Stimulated activated naive CD4-positive, alpha-beta T cell (primary cell): Measurements from ENCODE around the gene SCML2.
"Not testable (repeated sequence)": the region's sequence is repeated elsewhere in the genome, so short reads cannot be mapped to it uniquely, and the experiment has no call there.

Experiments used
- DNase-seq, 6 experiments: peaks; one replicate each; lab custom pipeline; 2025; lab: John Stamatoyannopoulos, UW

Gene SCML2

DNA sequence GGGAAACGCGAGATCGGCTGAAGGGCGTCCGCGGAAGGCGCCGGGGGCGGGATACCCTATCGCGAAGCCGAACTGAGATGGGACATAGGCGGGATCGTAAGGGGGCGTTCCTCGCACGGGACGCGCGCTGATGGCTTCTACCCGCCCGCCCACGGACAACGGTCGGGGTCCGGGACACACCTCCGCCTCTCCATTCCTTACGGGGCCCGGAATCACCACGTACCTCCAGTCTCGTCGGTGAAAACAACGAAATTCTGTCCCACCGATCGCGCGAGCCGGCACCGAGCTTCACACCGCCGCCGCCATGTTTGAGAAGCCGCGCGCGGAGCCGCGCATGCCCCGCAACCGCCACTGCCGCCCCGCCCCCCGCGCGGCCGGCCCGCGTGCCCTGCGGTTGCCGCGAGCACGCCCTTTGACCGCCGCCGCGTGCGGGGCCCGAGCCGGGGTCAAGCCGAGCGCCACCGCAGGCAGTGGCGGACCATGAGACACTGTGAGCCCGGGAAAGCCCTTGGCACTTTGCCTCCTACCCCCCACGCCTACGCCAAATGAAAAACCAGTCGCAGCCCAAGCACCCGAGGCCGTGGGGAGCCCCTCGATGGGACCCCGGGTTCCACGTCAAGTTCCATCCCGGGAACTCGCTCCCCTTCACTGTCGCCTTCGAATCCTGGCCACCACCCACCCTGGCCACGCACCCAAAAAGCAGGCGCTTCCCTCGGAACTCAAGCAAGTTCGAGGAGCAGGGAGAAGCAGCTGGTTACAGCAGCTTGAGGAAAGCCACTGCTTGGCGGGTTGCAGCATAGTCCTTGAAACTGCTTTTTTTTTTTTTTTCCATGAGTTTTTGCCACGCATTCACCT, at the start of gene SCML2:
SCML2 (minus strand) TSS at position 320 of the 855 bp plus-strand sequence. CDS start 20,617 bp downstream, outside the sequence.
- peak in 5 of 6 experiments; percentile 0 to 36 (median 10) for DNase-seq

DNA sequence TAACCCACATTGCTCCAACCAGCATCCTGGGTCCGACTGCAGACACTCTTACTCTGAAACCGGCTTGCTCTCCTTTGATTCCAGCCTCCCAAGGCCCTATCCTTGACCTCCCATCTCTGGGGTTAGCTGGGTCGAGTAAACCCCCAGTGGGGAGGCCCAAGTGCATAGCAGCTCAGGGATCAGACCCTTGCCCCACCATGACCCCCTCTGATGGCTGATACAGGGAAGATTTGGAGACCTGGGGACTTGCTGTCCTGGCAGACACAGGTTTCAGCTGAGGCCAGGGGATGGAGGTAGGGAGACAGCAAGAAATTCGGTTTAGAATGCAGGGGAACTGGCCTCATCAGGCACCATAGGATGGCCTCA, 47.3 kb upstream of the SCML2 start:
- DNase-seq, result no peak

DNA sequence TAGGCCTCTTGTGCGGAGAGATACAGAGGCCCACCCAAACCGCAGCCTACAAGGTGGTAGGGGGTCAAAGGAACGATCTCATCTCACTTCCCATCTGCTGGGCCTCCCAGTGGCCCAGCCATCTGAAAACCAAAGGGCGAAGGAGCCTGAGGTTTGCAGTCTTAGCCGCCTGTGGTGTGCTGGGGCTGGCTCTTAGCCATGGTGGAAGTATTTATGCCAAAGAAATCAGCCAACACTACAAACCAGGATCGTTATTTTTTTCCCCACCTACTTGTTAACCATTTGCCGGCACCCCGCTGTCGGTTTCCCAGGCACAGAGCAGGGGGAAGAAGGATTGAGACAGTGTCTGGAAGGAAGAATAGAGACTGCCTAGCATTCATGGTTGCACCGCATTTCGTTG, 40.0 kb upstream of the SCML2 start:
- no peak for DNase-seq

DNA sequence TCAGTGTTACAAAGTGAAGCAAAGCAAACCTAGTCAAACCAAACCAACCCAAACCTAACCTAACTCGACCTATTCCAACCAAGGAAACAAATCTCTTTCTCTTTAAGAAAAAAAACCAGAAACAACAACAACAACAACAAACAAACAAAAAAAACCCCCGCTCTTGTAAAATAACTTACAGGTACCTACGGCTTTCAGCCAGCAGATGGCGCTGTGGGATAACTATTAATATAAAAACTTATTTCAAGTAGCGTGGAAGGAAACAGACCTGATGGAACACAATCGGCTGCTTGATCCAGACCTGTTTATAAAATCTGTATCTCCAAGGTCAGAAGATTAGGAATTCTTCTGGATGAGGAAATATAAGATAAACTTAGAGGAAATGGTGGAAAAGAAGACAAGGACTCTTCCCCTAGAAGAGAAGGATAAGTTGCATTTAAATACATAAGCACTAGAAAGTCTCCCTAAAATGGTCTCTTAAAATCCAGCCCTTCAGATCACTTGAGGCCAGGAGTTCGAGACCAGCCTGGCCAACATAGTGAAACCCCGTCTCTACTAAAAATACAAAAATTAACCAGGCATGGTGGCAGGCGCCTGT, 36.6 kb upstream of the SCML2 start:
- peak; percentile 26 to 74 (median 62) for DNase-seq

DNA sequence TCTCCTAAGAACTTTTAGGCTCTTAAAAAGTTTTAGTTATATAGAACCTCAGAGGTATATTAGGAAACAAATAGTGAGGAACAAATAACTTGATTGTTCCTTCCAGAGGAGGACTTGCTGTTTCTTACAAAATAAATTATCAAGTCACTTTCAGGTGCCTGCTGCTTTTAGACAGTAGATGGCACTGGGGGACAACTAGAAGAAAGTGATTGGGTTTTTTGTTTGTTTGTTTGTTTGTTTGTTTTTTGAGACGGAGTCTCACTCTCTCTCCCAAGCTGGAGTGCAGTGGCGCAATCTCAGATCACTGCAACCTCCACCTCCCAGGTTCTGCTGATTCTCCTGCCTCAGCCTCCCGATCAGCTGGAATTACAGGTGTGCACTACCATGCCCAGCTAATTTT, 35.5 kb upstream of the SCML2 start:
- DNase-seq, result no peak

DNA sequence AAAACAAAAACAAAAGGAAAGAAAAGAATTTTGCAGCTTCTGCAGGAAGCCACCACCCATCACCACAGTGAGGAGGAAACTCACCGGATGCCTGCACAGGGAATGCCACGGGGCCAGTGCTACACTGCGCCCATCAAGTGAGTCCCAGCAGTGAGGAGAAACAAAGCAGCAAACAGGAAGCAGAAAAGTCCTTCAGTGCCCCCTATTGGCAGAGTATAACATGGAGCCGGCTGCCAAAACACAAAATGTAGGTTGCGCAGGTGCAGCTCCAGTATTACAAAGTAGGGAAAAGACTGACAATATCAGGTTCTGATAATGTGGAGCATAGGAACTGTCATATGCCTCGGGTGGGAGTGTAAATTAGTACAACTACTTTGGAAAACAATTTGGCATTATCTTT, 23.3 kb upstream of the SCML2 start:
- DNase-seq, result peak in 2 of 6 experiments; percentile 8 to 12

DNA sequence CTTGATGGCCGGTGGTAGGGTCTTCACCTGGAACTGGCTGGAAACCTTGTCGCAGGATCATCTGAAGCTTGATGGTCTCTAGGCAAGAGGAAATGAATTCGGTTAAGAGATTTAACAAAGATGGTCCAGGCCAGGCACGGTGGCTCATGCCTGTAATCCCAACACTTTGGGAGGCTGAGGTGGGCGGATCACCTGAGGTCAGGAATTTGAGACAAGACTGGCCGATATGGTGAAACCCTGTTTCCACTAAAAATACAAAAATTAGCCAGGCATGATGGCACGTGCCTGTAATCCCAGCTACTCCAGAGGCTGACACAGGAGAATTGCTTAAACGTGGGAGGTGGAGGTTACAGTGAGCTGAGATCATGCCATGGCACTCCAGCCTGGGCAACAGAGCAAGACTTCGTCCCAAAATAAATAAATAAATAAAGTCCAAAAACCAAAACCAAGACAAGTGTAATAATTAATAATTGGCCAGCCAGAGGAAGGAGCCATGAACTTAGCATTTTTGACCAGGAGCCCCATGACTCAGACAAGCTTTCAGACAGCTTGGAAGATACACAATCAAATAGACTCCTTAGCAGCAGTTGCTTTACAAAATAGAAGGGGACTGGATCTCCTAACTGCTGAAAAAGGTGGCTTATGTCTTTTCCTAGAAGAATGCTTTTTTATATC, 20.8 kb upstream of the SCML2 start:
- not testable (repeated sequence) for DNase-seq

DNA sequence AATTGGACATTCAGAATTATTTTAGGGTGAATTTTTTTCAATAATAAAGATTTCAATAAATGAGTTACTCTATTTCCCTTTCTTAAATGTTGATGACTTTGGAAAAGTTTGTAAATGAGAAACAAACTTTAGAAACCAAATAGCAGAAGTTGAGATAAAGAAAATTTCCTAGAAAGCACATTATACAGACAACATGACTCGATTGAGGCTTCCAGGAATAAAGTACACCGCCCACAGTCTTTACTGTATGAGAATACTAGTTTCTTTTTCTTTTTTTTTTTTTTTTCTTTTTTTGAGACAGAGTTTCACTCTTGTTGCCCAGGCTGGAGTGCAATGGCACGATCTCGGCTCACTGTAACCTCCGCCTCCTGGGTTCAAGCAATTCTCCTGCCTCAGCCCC, 14.6 kb upstream of the SCML2 start:
- DNase-seq, result not testable (repeated sequence)

DNA sequence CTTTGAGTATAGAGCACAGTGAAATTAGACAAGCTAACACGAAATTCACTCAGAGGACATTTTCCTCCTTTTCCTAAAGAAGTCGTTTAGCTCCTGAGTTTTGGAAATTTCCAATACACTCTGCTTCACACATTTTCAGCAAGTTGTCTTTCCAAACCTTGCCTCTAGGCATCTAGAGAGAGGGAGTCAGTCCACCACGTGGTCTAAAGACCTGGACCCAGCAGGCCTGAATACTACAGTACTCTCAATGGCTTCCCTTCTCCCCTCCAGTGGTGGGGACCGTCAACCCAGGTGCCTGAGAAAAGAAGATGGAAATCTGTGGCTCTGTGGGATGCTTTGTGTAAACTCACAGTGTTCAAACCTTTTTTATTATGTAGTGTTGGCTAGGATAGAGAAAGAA, 13.9 kb upstream of the SCML2 start:
- no peak for DNase-seq

DNA sequence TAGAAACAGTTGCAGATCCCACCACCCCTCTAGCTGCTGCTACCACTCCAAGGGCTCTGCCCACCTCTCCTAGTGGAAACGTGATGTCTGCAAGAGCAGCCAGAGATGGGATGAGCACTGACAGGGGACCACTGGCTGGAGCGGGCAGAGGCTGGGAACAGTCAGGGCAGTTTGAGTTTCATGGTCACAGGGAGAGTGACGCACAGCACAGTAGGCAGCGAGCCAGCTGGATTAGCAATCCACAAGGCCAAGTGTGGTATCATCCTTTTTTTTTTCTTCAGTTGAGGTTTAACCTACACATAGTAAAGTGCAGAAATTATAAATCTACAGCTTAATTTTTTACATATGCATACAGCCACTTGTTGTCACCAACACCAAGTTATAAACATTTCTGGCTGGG, 6.4 kb upstream of the SCML2 start:
- DNase-seq, result no peak

DNA sequence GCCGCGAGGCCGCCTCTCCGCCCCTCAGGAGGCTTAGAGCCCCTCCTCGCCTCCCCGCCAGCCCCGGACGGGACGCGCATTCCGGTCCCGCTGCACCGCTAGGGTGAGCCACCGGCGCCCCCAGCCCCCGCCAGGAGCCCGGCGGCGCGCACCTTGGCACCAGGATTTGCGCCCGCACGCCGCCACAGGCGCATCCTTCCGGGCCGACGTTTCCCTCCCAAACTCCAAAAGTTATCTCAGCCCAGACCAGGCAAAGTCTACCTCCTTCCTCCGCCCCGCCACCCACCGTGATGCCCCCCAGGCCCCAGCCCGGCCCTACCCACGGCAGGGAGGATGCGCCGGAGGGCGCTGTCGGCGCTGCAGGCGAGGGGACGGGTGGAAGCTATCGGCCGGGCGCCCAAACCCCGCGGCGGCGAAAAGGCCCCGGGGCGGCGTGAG, 538 bp downstream of the SCML2 start:
- peak in 4 of 6 experiments; percentile 3 to 24 (median 7) for DNase-seq

DNA sequence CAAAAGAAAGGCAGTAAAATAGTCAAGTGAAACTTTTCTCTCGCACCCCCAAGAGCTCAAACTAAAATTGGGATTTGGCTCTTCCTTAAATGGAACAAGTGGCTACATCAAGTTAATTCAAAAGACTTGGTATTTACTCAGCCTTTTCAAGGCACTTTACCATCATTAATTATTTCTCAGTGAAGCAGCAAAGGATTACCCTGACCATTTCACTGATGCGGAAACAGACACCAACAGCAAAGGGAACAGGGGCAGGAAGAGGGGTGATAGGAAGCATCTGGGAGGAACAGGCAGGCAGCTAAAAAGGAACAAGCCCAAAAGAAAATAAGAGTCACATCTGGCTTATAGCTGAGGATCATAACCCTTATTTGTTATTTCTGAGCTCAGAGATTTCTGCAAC, 2.7 kb downstream of the SCML2 start:
- no peak for DNase-seq

DNA sequence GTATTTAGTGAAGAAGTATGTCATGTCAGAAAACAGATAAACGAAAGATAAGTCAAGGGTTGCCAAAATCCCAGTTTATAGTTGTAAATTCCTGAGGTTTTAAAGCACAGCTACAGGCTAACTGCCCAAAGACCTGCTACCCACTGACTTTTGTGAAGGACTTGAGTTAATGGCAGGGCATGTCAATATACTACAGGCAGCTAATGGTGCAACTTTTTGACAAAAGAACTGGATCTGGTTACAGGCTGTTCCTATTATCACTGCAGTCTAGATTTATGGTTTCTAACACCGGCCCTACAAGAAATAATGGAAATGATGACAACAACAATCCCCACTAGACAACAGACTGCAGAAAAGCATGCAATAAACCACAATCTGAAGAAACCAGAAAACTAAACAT, 6.4 kb downstream of the SCML2 start:
- no peak for DNase-seq

DNA sequence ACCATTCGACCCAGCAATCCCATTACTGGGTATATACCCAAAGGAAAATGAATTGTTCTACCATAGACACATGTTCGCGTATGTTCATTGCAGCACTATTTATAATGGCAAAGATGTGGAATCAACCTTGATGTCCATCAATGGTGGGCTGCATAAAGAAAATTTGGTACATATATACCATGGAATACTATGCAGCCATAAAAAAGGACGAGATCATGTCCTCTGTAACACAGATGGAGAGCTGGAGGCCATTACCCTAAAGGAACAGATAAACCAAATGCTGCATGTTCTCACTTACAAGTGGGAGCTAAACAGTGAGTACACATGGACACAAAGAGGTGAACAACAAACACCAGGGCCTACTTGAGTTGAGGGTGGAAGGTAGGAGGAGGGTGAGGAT, 45.1 kb downstream of the SCML2 start:
- DNase-seq, result no peak

DNA sequence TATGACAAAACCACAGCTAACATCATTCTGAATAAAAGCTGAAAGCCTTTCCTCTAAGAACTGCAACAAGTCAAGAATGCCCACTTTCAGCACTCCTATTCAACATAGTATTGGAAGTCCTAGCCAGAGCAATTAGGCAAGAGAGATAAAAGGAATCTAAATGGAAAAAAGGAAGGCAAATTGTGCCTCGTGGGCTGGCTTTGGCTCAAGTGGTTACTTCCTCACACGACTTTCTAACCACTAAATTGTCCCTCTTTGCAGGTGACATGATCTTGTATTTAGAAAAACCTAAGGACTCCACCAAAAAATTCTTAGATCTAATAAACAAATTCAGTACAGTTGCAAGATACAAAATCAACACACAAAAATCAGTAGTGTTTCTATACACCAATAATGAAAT, 57.2 kb downstream of the SCML2 start:
- no peak for DNase-seq

DNA sequence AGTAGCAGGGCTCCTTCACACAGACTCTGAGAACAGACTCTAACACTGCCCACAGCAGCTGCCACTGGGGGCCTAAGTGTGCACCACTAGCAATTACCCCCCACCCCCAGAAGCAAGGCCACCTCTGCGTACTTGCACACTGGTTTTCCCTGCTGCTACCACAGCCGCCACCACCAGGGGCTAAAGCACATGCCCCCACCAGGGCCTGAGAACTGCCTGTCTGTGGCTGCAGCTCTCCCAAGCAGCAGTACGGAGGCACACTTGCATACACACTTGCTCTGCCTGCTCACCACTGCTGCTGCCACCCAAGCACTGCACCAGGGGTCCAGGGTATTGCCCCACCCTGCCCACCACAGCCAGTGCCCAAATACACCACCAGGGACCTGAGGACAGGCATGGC, 59.6 kb downstream of the SCML2 start:
- DNase-seq, result no peak

DNA sequence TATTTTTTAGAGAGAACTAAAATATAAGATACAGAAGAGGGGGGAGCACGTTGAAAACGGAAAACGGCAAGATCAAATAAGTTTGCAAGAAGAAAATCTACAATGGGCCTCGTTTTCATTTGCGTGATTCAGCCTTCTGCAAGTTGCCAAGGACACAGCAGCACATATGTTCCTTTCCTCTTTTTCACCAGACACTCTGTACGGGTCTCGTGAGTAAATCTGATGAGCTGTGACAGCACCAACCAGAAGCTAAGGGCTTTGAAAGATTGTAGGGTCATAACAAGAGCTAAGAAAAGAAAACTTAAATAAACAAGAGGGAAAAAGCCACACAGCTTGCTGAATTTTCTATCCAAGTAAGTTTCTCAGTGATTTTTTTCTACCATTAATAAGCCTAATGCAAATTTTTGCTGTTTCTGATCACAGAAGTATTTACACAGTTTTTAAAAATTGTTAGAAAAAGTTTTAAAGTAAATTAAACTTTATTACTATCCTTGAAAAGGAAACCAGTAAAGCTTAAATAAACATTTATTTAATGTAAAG, 63.4 kb downstream of the SCML2 start:
- no peak for DNase-seq

DNA sequence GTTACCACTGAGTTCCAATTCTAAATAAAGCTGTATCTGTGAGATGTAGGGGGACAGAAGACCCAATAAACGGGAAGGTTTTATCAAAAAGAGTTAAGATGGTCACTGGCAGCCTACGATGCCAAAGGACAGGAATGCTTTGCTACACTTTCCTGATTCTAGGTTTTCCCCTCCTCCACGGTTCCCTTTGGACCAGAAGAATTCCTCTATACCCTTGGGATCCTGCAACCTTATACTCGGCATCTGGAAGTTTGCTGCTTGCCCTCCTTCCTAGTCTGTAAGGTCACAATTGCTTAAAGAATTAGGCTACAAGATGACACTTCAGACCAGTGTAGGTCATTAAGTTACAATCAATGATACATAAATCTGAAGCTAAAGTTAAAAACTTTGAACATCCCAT, 64.3 kb downstream of the SCML2 start:
- DNase-seq, result no peak

DNA sequence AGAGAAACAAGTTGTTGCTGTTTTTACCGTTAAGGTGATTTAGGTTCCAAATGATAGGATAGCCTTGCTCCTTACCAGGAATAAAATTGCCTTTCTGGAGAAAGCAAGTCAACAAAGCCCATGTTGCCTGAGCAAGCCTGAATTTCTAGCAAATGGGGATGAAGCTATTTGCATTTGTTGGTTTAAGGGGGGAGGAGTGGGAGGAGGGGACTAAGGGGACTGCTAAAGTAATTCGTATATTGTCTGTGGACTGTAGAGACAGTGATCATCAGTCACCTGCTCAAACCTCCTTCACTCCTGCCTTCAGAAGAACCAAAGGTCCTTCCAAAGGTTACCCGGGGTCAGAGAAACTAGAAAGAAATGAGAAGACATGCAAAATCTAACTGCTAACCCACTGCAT, 65.8 kb downstream of the SCML2 start:
- no peak for DNase-seq

DNA sequence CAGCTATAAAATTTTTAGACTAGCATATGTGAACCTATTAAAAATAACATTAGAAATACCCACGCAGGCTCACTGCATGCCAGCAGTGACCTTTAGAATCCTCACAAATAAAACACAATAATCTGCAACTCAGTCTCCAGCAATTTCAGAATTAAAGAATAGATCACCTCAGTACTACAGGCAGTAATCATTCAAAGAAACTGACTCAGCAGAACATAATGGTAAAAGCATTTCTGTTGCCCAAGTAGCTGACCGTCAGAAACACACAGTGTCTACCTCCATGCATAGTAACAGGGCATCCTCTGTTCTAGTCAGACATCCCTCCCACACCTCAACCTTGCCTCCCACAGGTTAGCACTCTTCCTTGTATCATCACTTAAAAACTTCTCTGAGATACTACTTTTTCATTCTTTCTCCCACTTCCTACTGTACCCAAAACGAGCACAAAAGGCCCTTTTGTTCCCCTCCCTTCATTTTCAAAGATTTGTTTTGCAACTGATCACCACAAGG, 68.1 kb downstream of the SCML2 start:
- DNase-seq, result no peak

DNA sequence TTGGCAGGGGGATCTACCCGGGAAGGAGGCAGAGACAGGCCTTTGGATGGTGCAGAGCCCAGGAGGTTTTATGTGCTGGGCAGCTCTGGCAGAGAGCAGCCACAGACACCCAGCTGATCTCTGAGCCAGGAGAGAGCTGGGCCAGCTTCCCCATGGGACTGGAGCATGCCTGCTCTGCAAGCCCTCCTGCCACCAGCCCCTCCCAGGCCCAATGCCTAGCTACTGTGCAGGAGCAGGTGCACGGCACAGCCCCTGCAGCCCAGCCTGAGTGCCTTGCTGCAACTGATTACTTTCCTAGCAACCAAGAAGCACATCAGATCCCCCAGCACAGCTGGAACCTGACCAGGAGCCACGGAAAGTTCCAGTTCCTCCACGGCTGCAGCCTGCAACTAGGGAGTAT, 76.0 kb downstream of the SCML2 start:
- DNase-seq, result no peak

DNA sequence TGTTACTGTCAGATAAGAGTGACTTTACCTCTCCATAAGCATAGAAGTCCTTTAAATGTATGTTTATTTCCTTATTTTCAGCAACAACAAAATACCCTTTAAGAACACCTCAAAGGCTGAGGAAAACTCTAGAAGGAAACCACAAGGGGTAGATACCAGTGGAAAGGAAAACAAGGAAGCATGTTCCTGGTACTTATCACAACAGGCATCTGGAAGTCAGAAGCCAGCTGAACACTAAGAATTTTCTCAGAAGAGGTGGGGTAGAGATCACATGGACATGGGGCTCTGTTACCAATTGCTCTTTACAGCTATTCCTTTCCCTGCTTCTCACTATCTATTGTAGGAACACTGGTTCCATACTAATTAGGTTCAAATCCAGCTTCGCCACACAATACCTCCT, 82.3 kb downstream of the SCML2 start:
- DNase-seq, result no peak

DNA sequence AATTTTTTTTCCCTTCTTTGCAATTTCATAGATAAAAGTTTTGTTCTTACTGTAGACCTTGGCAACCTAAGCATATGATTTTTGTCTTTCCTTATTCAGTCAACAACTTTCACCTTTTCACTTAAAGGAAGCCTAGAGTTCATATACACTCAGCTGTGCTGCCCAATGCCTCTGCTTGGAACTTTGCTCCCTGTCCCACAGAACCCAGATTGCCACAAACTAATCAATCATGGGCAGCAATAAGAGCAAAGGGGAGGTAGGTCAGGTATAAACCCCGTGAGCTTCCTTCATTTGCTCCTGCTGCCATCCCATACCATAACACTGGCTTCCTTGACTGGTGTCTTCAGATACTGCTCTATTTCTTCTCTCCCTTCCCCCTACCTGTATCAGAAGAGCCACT, 82.8 kb downstream of the SCML2 start:
- no peak for DNase-seq
